HG03571 (cell line): ENCODE measurements around the gene EXOC6B.

ENCODE experiments used
- ATAC-seq: cut with Tn5 transposase; IDR thresholded peaks from one replicate; pipeline ENCODE4 v1.9.1; 2021; ENCODE audit not compliant: unreplicated experiment

EXOC6B gene

GRCh38 chr2:72128059-72128842 lies 697.6 kb downstream of the EXOC6B start:
- no peak for ATAC-seq

GRCh38 chr2:72127401-72128058 lies 698.3 kb downstream of the EXOC6B start:
- no peak for ATAC-seq

GRCh38 chr2:72126186-72127100 lies 699.4 kb downstream of the EXOC6B start:
- no peak for ATAC-seq
